DND-41 (cell line): ENCODE measurements around the gene TMEM256.

Experiments
- CTCF ChIP-seq: IDR thresholded peaks from 2 replicates; pipeline ENCODE4 v1.5.1; 2012; ENCODE audit warnings: borderline replicate concordance, low read length, moderate library complexity, mild to moderate bottlenecking; ENCODE audit not compliant: poor library complexity, severe bottlenecking; ENCODE audit errors: extremely low read depth
- EZH2 ChIP-seq: IDR thresholded peaks from 3 replicates; pipeline ENCODE4 v1.6.1; 2012; ENCODE audit warnings: borderline replicate concordance, low read depth, mild to moderate bottlenecking, moderate library complexity, low read length, inconsistent platforms; ENCODE audit not compliant: severe bottlenecking

DNA sequence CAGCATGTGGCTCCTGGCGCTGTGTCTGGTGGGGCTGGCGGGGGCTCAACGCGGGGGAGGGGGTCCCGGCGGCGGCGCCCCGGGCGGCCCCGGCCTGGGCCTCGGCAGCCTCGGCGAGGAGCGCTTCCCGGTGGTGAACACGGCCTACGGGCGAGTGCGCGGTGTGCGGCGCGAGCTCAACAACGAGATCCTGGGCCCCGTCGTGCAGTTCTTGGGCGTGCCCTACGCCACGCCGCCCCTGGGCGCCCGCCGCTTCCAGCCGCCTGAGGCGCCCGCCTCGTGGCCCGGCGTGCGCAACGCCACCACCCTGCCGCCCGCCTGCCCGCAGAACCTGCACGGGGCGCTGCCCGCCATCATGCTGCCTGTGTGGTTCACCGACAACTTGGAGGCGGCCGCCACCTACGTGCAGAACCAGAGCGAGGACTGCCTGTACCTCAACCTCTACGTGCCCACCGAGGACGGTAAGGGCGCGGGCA is 4.4 kb upstream of the TMEM256 start:
- TF ChIP-seq EZH2 (no peak), CTCF (no peak)
